HepG2 (cell line): ENCODE results near the gene CLDN24. TPM values are rescaled to one million over a fixed set of nuclear protein-coding genes. Genes with fewer than 3 reads are reported as not detected.

Source experiments
- ATAC-seq: fragments of 200-7000 bp; cut with Tn5 transposase; 3 replicates; pipeline ENCODE4 v1.9.1; 2020; ENCODE audit warnings: mild to moderate bottlenecking, moderate library complexity
- BruUV-seq: library from RNA; stranded (reverse); fragments of 400-500 nt; replicated peaks from 2 replicates; lab custom pipeline; 2021; lab: Mats Ljungman, UMichigan
- CTCF ChIA-PET: fragments of 300-600 bp; formaldehyde crosslinking; extraction: SDS; loops from one replicate; lab custom pipeline; 2021; ENCODE audit warnings: low total read pairs, inconsistent platforms, low intra/inter-chr PET ratio; lab: Yijun Ruan, JAX
- POLR2A ChIA-PET: fragments of 350-600 bp; sonication (Branson Sonifier 250); formaldehyde crosslinking; loops from one replicate; lab custom pipeline; 2020; ENCODE audit warnings: antibody characterized with exemption, inconsistent platforms; lab: Yijun Ruan, JAX
- DNase-seq: peaks from one replicate; pipeline ENCODE4 v3.0.0-alpha.2; 2015; ENCODE audit warnings: low spot score
- FAIRE-seq: peaks from 3 replicates; lab custom pipeline; 2011; peaks lifted over from hg19 to GRCh38; lab: Jason Lieb, UNC
- H2AFZ ChIP-seq: one replicate; pipeline ENCODE4 v1.6.1; 2011; ENCODE audit warnings: low read length, inconsistent platforms
- H3K27ac ChIP-seq: fragments of 300-600 bp; 3 replicates; pipeline ENCODE4 v1.8.0; 2011; ENCODE audit warnings: mixed run types, mild to moderate bottlenecking, mixed read lengths, low read length, inconsistent platforms; ENCODE audit not compliant: insufficient read depth; ENCODE audit errors: extremely low read length
- H3K27me3 ChIP-seq, 2 experiments: fragments of 200-600 bp in 1 of 2; 2 replicates in 1 of 2; 3 replicates in 1 of 2; pipeline versions ENCODE4 v1.6.0 to v1.8.0; 2011; ENCODE audit warnings: low read length in 2 of 2, mild to moderate bottlenecking in 2 of 2, moderate library complexity in 2 of 2, inconsistent platforms in 1 of 2; ENCODE audit not compliant: insufficient read depth in 2 of 2, control insufficient read depth in 1 of 2
- H3K36me3 ChIP-seq, 2 experiments: fragments of 200-600 bp in 1 of 2; replicated peaks in 1 of 2; 2 replicates in 1 of 2; 3 replicates in 1 of 2; pipeline versions ENCODE4 v1.5.1 to v1.8.0; 2011; ENCODE audit warnings: low read length in 2 of 2, inconsistent platforms in 1 of 2; ENCODE audit not compliant: insufficient read depth in 2 of 2, control insufficient read depth in 1 of 2
- H3K4me1 ChIP-seq: 2 replicates; pipeline ENCODE4 v1.5.1; 2012; ENCODE audit warnings: low read length, inconsistent platforms; ENCODE audit not compliant: insufficient read depth
- H3K4me2 ChIP-seq: 2 replicates; pipeline ENCODE4 v1.6.0; 2011; ENCODE audit warnings: low read depth, low read length, inconsistent platforms
- H3K4me3 ChIP-seq, 3 experiments: fragments of 200-600 bp in 1 of 3; sonication (generic), shearing (Covaris generic) in 1 of 3; replicated peaks in 1 of 3; 2 replicates each; pipeline ENCODE4 v1.5.1; 2011 to 2016; ENCODE audit warnings: low read length in 3 of 3, inconsistent platforms in 2 of 3, low read depth in 2 of 3, mild to moderate bottlenecking in 2 of 3, control low read depth in 1 of 3, mixed read lengths in 1 of 3; ENCODE audit not compliant: insufficient read depth in 1 of 3
- H3K79me2 ChIP-seq: one replicate; pipeline ENCODE4 v1.6.1; 2011; ENCODE audit warnings: low read length, inconsistent platforms; ENCODE audit not compliant: insufficient read depth
- H3K9ac ChIP-seq: 2 replicates; pipeline ENCODE4 v1.6.0; 2011; ENCODE audit warnings: mild to moderate bottlenecking, low read depth, low read length, inconsistent platforms; ENCODE audit not compliant: insufficient read depth
- H3K9me3 ChIP-seq: 2 replicates; pipeline ENCODE4 v1.5.1; 2012; ENCODE audit warnings: mild to moderate bottlenecking, low read length
- H4K20me1 ChIP-seq: 2 replicates; pipeline ENCODE4 v1.6.0; 2011; ENCODE audit warnings: inconsistent platforms, mild to moderate bottlenecking, low read length, moderate library complexity; ENCODE audit not compliant: insufficient read depth
- ATRX ChIP-seq: sonication (generic); formaldehyde crosslinking; IDR thresholded peaks from 2 replicates; pipeline ENCODE4 v1.4.0; 2020; ENCODE audit warnings: missing genetic modification reagents, borderline replicate concordance
- CCDC6 ChIP-seq: sonication (generic); formaldehyde crosslinking; IDR thresholded peaks from 2 replicates; pipeline ENCODE4 v1.8.1; 2022; ENCODE audit warnings: mild to moderate bottlenecking, missing genetic modification reagents, moderate library complexity
- NFRKB ChIP-seq: fragments of 450-650 bp; IDR thresholded peaks from 2 replicates; pipeline ENCODE4 v1.6.1; 2017
- NRL ChIP-seq: sonication (generic); formaldehyde crosslinking; IDR thresholded peaks from 2 replicates; pipeline ENCODE4 v1.5.0; 2020; ENCODE audit warnings: missing genetic modification reagents, mild to moderate bottlenecking, moderate library complexity, borderline replicate concordance
- PCBP2 ChIP-seq: fragments of 200-400 bp; formaldehyde crosslinking; optimal IDR thresholded peaks from 2 replicates; pipeline ENCODE3; 2018; ENCODE audit warnings: low read length, low read depth; ENCODE audit not compliant: poor library complexity, severe bottlenecking
- RBM22 ChIP-seq: fragments of 200-400 bp; formaldehyde crosslinking; optimal IDR thresholded peaks from 2 replicates; pipeline ENCODE3; 2017; ENCODE audit warnings: mild to moderate bottlenecking, low read length, moderate library complexity
- WGBS: methylation state at CpG from one replicate; pipeline ENCODE4 v1.1.6; 2017; ENCODE audit warnings: low lambda C conversion rate; 5-methylcytosine and 5-hydroxymethylcytosine counted together
- in situ Hi-C: cut with HindIII; loops from 2 replicates; pipeline ENCODE4 v1.10.0; 2017; ENCODE audit warnings: low pct_unique_long_range_greater_than_20kb; ENCODE audit not compliant: extremely low pct_ligation_motif_present
- intact Hi-C: fragments of 100-400 bp; cut with micrococcal nuclease; formaldehyde crosslinking; loops from one replicate; pipeline ENCODE4 v1.10.0; 2022; ENCODE audit not compliant: unreplicated experiment
- polyA plus RNA-seq, 8 experiments: library from polyadenylated mRNA; depleted of rRNA in 3 of 8; stranded (reverse) in 7 of 8; unstranded in 1 of 8; fragments of >200 nt; fragmentation: Illumina TruSeq in 4 of 8; extraction: Trizol in 4 of 8; gene quantifications; 2 replicates each; pipeline versions ENCODE4 v1.2.1 to v1.2.3, GENCODE V29; 2011 to 2016; ENCODE audit warnings: low read depth in 4 of 8, missing spikeins in 1 of 8, mixed read lengths in 1 of 8; ENCODE audit not compliant: insufficient read depth in 1 of 8
- total RNA-seq, 5 experiments: library from RNA; depleted of rRNA; stranded (reverse); fragments of >200 nt; fragmentation: Illumina TruSeq; extraction: Trizol; gene quantifications; 2 replicates each; pipeline ENCODE4 v1.2.3, GENCODE V29; 2016; ENCODE audit warnings: low read depth in 1 of 5
- TF ChIP-seq, protein P1 (sequence below): sonication (generic); formaldehyde crosslinking; IDR thresholded peaks from 2 replicates; pipeline ENCODE4 v1.9.0; 2022; ENCODE audit warnings: missing genetic modification reagents, mild to moderate bottlenecking, borderline replicate concordance
- TF ChIP-seq, protein P2 (sequence below), 2 experiments: IDR thresholded peaks; 2 replicates each; pipeline ENCODE4 v1.6.1; 2011 to 2012; ENCODE audit warnings: low read length in 2 of 2, borderline replicate concordance in 1 of 2, low read depth in 1 of 2, mild to moderate bottlenecking in 1 of 2, moderate library complexity in 1 of 2

CLDN24 gene
- total and polyA plus RNA-seq, 2 of the 13 experiments (the other 11 are each of a cell fraction or from before 2014, with no cell fraction given), result not detected

DNA sequence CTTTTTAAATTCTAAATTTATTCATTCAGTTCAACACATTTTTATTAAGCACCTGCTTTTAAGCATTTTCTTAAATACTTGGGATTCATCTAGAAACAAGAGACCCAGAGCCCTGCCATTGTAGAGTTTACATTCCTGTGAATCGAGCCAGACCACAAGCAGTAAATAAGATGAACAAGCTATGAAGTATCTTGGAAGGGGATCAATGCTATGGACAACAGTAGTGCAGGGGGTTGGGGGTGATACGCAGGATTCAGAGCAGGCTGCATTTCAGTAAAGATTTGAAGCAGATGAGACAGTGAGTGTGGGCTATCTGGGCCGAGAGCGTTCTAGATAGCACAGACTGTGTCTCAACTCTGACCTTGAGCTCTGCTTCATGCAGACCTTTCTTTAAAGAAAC, 37.3 kb downstream of the CLDN24 start (continued):
- TF ChIP-seq, protein P1, sequence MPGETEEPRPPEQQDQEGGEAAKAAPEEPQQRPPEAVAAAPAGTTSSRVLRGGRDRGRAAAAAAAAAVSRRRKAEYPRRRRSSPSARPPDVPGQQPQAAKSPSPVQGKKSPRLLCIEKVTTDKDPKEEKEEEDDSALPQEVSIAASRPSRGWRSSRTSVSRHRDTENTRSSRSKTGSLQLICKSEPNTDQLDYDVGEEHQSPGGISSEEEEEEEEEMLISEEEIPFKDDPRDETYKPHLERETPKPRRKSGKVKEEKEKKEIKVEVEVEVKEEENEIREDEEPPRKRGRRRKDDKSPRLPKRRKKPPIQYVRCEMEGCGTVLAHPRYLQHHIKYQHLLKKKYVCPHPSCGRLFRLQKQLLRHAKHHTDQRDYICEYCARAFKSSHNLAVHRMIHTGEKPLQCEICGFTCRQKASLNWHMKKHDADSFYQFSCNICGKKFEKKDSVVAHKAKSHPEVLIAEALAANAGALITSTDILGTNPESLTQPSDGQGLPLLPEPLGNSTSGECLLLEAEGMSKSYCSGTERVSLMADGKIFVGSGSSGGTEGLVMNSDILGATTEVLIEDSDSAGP (CRISPR knock-in tag), result no peak
- TF ChIP-seq NRL (no peak), ATRX (CRISPR knock-in tag) (no peak), NFRKB (no peak), CCDC6 (CRISPR knock-in tag) (no peak)
- TF ChIP-seq, protein P2, sequence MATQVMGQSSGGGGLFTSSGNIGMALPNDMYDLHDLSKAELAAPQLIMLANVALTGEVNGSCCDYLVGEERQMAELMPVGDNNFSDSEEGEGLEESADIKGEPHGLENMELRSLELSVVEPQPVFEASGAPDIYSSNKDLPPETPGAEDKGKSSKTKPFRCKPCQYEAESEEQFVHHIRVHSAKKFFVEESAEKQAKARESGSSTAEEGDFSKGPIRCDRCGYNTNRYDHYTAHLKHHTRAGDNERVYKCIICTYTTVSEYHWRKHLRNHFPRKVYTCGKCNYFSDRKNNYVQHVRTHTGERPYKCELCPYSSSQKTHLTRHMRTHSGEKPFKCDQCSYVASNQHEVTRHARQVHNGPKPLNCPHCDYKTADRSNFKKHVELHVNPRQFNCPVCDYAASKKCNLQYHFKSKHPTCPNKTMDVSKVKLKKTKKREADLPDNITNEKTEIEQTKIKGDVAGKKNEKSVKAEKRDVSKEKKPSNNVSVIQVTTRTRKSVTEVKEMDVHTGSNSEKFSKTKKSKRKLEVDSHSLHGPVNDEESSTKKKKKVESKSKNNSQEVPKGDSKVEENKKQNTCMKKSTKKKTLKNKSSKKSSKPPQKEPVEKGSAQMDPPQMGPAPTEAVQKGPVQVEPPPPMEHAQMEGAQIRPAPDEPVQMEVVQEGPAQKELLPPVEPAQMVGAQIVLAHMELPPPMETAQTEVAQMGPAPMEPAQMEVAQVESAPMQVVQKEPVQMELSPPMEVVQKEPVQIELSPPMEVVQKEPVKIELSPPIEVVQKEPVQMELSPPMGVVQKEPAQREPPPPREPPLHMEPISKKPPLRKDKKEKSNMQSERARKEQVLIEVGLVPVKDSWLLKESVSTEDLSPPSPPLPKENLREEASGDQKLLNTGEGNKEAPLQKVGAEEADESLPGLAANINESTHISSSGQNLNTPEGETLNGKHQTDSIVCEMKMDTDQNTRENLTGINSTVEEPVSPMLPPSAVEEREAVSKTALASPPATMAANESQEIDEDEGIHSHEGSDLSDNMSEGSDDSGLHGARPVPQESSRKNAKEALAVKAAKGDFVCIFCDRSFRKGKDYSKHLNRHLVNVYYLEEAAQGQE (IDR thresholded peaks at IDR 0.05; ENCODE audit: borderline replicate concordance in 1 of 2, low read depth in 1 of 2, low read length in 2 of 2), result no peak

DNA sequence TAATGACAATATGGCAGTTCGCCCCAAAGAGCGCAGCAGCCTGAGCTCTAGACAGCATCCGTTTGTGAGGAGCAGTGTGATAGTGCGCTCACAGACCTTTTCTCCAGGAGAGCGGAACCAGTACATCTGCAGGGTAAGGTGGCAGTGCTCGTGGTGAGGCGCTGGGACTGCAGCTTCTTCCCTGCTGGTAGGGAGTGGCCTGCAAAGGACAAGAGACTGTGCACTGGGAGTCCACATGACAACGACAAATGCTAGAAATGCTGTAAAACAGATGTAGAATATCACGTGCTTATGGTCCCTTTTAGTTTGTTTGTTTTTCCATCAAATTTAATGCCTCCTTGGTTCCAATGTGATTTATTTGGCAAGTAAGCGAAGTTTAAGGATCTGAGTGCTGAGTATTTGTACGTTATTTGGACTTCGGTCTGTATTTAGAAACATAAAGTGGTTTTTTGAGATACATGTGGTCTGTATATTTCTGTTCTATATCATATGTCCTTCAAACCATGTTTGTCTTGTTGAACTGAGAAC, 37.9 kb downstream of the CLDN24 start:
- no peak for FAIRE-seq
- Histone ChIP-seq H3K9ac (no peak overlapping the region), H3K79me2 (no peaks in the 10 kb centered on the region), H3K4me1 (no peaks in the 10 kb centered on the region), H3K4me2 (no peak overlapping the region), H3K9me3 (no peaks in the 10 kb centered on the region), H4K20me1 (no peaks in the 10 kb centered on the region), H3K27ac (no peak overlapping the region), H3K4me3 (no peak overlapping the region), H3K36me3 (peaks cover 22 to 89% of the 10 kb centered on the region in 2 experiments), H3K27me3 (no peaks in the 10 kb centered on the region), H2AFZ (no peak overlapping the region)
- no peak for ATAC-seq
- CTCF ChIA-PET, result no interaction called here
- TF ChIP-seq RBM22 (peak; percentile 63), PCBP2 (no peak)
- 97% methylated on average over 12 of the region's 12 CpGs for WGBS
- BruUV-seq, result no TSS peak
- in situ Hi-C loops, result no loop called here
- DNase-seq, result no peak
- POLR2A ChIA-PET, result no interaction called here
- intact Hi-C loops, result loop anchor here (5.0 kb wide), 1 partner anchor 108 kb away; no protein-coding TSS in a partner anchor
